Measurements from ENCODE around the gene VPS13C.
"Not testable (repeated sequence)": the region's sequence is repeated elsewhere in the genome, so short reads cannot be mapped to it uniquely, and the experiment has no call there.

The VPS13C gene

DNA sequence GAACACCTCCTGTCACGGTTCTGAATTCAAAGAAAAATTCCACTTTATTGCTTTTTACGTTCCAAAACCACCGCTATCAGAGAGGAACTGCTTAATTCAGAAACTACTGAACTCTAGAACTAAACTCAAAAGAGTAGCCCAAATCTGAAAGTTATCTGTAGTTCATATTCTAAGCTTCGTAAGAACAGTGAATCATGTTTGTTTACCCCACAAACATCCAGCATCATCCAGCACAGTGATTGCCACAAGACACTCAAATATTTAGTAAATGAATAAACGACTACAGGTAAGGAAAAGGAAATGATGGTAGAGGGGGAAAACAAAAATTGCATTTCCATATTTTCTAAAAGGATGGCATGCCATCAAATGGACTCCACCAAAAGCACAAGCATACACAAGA, 32.3 kb downstream of the VPS13C start:
- no peak for DNase-seq

DNA sequence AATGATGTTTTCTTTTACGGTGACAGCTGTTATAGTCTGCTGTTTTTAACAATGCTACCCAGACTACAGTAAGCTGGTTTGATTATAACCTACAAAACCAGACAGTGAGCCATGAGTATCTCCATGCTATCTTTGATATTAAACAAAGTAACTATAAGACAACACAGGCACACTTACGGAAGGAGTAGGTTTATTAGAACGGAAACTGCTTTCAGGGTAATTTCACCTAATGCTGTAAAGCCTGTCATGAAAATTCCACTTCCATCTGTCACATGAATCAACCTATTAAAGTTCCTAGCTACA, 33.0 kb downstream of the VPS13C start:
- no peak for DNase-seq

DNA sequence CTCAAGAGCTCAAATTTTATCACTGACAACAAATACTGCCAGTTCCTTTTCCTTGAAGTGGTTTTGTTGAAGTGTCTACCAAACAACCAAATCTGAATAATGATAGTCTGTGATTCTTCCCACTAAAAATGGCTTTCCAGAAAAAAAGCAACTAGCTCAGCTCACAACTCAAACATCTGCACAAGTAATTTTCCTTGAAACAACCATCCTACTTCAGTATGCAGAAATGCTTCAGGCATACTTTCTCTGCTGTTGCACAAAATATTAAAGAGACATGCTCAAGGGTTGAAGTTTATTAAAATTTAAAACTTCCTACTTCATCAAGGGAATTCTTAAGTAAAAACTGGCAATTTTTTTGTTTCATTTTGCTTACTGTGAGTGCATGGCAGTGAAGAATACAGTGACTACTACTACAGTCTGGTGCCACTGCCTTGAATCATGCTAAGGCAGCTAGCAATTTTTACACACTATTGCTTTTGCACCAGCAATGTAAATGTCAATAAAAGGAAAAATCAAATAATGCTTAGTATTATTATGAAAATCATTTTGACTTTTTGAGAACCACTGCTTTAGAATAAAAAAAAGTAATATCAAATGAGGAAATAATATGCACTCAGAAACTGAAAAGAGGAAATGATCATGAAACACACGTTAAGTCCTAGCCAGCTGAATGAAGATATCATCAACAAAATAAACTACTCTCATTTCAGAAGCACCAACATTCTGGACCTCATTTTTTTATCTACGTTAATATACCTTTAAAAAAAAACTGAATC, 33.6 kb downstream of the VPS13C start:
- no peak for DNase-seq

DNA sequence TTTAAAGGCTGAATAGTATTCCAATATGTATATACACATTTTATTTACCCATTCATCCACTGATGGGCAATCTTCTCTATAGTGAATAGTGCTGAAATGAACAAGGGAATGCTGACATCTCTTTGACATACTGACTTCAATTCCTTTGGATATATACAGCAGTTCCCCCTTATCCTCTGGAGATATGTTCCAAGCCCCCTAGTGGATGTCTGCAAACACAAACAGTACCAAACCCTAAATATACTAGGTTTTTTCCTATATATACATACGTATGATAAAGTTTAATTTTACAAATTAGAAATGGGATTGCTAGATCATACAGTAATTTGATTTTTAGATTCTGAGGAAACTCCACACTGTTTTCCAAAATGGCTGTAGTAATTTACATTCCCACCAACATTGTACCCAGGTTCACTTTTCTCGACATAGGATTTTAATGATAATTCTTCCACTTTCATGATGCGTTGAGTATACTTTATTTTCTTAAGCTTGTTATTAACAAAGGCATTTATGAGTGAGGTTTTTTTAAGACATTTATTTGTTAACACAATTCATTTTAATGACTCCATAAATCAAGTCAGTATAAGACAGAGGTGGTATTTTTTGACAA, 38.2 kb downstream of the VPS13C start:
- no peak for DNase-seq

DNA sequence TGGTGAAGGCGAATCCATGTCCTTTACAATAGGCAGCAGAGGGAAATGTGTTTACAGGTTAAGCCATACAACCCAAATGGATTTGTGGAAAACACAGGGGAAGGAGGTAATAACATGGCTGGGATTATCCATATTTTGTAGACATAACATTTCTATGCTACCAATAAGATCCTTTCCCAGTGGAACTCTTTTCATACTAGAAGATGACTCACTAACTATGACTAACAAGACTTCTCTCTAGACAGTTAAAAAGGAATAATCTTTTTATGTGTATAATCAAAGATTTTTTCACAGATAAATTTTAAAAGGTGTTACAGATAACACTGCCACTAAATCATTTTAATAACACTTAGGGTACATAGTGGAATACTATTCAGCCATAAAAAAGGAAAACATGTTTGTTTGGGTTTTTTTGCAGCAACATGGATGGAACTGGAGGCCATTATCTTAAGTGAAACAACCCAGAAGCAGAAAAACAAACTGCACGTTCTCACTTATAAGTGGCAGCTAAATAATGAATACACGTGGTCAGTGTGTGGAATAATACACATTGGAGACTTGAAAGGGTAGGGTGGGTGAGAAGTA, 39.6 kb downstream of the VPS13C start:
- no peak for DNase-seq

DNA sequence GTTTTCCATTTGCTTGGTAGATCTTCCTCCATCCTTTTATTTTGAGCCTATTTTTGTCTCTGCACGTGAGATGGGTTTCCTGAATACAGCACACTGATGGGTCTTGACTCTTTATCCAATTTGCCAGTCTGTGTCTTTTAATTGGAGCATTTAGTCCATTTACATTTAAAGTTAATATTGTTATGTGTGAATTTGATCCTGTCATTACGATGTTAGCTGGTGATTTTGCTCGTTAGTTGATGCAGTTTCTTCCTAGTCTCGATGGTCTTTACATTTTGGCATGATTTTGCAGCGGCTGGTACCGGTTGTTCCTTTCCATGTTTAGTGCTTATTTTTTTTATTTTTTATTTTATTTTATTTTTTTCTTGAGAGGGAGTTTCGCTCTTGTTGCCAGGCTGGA, 54.9 kb downstream of the VPS13C start:
- not testable (repeated sequence) for DNase-seq

DNA sequence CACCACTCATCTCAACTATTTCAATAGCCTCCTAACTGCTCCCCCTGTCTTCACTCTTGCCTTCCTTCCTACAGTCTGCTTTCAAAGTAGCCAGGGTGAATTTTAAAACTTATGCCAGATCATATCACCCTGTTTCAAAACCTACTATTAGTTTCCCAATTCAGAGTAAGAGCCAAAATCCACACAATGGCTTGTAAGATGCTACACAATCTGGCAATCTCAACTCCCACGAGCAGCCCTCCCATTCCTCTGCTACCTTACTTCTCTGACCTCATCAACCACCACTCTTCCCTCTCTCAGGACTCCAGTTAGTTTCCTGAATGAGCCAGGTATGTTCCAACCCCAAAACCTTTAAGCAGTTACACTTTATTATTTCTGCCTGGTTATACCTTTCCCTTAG, 62.5 kb downstream of the VPS13C start:
- DNase-seq, result no peak

DNA sequence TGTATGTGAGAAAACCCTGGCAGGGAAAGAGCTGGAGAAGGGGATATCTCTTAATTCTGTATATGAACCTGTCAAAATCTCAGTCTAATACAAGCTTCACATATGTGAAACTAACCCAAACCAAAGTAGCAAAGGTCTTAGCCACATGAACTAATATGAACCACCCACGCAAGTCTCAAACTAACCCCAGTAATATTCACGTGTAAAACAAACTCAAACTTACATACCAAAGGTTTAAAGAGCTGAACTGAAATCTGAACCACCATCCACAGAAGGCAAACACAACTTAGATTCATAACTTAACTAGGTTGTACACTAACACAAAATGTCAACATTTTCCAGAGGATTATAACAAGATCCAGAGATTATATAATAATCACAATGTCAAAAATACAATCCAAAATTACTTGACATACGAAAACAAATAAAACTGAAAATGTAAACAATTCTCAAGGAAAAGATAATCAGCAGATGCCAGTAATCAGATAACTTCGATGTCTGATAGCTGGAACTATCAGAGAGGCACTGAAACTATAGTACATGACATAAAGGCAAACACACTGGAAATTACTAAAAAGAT, 64.1 kb downstream of the VPS13C start:
- no peak for DNase-seq

DNA sequence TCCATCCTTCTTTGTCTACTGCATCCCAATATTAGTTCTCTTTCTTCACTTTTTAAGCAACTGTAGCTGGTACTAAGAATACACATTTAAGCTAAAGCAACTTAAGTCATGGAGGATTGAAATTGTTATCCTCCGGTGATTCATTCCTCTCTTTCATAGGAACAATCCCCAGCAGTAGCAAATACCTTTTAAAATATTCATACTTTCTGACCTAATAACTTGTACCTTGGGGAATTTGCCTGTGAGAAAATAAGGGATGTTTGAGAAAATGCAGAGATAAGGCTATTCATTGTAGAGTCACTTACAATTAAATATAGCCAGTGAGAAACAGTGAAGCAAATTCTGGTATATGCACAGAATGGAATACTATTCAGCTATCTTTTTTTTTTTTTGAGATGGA, 66.0 kb downstream of the VPS13C start:
- DNase-seq, result no peak

DNA sequence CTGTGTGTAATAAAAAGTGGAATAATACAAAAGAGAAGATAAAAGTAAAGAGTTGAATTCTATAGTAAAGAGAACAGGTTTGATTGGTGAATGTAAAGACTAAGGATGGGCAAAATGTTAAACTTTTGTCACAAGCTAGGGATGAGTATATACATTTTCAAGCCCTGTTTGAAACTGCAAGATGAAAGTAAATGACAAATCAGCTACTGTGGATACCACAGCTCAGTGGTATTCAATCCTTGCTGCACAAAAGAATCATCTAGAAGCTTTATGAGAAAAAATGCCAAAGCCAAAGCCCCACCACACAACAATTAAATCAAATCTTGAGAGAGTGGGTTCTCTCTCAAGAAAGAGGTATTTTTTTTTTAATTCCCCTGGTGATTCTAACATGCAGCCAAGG, 67.7 kb downstream of the VPS13C start:
- no peak for DNase-seq

DNA sequence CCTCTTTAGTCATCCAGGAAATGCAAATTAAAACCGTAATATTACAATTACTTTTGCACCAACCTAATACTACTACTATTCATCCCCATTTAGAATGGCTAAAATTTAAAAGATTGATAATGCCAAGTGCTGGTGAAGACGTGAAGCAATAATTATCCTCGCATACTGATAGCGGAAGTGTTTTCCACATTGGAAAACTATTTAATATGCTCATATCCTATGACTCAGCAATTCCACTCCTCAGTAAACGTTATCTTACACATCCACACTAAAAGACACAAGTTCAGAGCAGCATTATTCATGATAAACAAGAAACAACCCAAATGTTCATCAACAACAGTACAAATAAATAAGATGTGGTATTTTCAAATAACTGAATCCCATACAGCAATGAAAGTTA, 70.6 kb downstream of the VPS13C start:
- no peak for DNase-seq

DNA sequence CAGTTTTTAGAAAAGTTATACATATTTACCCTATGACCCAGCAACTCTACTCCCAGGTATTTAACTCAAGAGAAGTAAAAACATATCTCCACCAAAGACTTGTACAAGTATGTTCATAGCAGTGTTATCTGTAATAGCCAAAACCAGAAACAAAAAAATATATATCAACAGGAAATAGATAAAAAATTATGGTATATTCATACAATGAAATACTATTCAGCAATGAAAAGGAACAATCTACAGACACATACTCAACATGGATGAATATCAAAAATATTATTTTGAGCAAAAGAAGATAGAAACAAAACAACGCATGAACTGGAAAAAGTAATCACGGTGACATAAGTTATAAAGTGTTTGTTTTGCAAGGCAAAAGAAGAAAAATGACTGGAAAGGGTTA, 72.4 kb downstream of the VPS13C start:
- no peak for DNase-seq

DNA sequence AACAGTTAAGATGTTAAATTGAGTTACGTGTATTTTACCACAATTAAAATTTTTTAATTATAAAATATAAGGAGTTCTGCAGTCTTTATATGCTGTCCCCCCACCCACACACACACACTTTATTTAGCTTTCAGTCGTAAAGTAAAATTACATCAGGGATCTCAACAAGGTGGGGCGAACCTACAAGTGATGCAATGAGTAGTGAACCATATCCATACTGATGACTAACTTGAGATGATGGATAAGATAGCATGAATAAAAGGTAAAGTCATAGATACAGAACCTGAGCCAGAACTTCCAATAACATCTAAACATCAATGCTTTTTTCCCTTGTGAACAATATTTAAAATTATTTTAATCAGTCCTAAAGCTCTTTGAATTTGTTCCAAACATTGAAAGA, 77.2 kb downstream of the VPS13C start:
- DNase-seq, result no peak

DNA sequence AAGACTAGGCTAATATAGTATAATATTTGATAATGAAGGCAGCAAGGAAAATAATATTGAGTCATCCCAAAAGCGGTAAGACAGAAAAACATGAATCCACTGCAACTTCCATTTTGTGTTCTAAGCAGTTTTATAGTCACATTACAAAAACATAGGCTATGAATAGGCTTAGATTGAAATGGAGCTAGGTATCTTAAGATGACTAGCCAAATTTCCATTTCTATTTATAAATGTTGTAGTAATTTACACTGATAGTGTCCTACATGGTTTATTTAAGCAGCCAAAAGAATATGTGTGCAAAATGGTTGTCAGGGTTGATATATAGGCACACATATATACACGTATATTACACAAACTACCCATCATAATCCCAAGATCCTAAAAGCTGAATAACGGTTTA, 82.0 kb downstream of the VPS13C start:
- no peak for DNase-seq

DNA sequence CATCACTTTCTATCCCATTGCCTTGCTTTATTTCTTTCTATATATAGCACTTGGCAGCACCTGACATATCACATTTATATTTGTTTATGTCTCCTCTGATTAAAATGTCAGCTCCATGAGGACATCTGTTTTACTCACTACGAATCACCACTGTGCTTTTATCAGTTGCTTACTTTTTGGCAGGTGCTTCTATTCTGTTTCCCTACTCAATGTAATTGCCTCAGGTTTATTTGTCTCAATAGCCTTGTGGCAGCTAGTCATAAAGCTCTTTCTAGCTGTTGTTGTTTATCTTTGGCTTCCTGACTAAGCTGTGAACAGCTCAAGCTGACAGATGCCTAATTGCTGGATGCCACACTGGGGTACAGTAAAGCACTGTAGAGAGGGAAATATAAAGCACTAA, 85.5 kb downstream of the VPS13C start:
- DNase-seq, result no peak

DNA sequence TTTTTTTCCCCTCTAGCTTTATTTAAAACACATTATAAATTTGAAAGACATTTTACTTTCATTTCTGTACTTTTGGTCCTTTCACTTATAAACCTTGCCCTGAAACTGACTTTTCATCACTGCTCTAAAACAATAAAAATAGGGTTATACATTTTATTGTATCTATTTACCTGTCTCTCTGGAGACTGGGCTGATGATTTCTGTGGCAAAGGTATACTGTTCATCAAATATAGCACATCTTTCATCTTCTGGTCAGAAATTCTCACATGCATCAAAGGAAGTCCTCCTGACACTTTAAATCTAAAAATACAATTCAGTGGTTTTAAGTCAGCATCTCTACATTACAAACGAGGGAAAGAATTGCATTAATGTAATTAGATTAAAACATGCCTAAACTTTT, 86.1 kb downstream of the VPS13C start:
- DNase-seq, result peak; percentile 2

DNA sequence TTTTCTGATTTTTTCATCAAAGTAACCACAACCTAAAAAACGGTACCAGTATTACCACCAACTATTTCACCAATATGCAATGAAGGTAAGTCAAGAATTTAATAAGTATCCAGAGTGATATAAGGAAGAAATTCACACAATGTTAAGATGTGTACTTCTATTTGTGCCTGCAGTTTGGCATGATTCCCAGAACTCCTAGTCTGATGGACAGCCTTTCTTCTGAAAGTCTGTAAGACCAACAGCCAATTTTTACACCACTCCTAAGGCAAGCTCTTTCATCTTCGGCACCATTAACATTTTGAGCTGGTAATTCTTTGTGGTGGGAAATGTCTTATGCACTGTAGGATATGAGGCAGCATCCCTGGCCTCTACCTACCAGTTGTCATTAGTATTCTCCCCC, 108.3 kb downstream of the VPS13C start:
- DNase-seq, result no peak

DNA sequence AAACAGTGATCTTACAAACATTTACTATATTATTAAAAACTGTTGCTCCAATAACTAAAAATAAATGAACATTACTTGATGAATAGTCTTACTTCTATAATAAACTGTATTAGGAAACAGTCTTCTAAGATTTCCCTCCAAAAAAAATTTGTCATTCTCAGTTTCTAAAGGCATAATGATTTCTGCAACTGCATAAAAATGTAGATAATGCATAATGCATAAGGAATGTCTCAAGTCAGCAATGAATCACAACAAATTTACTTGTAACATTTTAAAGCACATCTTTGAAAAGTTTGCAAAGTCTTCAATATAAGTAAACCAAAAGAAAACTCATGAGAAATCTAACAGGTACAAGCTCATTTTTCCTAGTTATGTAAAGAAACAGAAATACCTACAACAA, 113.5 kb downstream of the VPS13C start:
- DNase-seq, result no peak

DNA sequence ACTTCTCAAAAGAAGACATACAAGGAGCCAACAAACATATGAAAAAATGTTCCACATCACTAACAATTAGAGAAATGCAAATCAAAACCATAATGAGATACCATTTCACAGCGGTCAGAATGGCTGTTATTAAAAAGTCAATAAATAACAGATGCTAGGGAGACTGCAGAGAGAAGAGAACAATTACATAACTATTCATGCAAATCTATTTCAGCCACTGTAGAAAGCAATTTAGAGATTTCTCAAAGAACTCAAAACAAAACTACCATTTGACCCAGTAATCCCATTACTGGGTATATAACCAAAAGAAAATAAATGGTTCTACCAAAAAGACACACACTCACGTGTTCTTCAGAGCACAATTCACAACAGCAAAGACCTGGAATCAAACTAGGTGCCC, 116.3 kb downstream of the VPS13C start:
- no peak for DNase-seq

DNA sequence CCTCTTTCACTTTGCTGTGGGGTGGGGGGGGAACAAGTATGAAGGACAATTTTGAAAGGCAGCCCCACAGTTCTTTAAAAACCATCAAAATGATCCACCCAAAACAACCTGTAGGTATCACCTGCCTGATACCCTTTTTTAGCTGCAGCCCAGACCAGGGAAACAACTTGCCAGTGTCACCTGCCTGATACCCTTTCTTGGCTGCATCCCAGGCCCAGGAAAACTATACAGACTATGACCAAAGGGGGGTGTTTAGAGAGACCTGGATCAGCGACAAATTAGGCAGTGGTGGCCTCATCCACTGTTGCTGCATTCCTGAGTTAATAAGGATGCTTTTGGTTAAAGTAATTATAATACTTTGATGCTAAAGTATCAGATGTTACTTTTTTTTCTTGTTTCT, 122.0 kb downstream of the VPS13C start:
- DNase-seq, result no peak

DNA sequence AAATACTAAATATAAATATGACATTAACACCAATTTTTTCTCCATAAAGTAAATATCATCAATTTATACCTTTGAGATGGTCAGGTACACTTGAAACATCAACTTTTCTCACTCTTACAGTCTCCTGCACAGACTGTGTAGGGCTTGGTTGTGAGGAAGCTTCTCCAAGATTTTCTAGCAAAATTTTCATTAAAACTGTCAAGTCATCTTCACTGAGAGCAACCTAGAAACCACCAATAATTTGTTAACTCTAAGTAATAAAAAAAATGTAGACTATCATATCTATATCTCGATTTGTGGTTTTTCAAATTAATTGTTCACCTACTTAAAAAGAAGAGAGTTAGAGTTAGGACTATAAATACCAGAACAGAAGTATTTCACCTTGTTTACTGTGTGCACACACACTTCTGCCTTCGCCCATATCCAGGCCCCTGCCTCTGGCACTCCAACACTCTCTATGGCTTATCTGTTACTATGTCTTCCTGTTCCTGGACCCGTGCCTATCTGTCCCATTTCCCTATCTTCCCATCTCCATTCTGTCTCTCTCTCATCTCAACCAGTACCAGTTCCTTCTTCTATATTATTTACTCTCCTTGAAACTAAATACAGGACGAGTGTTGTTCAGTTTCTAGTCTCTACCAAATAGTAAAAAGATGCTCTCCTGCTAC, 123.6 kb downstream of the VPS13C start:
- DNase-seq, result no peak

DNA sequence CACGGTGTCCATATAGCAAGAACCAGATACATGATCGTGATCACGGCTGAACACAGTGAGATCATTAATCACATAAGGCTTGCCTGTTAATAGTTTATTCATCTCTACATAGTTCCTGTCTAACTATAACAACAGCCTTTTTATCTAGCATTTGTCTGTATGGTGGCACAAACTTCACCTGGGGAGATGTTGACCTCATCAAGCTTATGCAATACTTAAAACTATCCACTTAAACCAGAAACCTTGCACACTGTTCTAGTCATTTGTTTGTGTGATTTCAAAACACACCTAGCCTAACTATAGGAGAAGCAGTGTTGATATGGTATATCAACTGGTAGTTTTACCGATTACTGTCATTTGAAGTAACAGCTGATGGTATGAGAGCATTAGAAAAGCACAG, 124.8 kb downstream of the VPS13C start:
- no peak for DNase-seq

DNA sequence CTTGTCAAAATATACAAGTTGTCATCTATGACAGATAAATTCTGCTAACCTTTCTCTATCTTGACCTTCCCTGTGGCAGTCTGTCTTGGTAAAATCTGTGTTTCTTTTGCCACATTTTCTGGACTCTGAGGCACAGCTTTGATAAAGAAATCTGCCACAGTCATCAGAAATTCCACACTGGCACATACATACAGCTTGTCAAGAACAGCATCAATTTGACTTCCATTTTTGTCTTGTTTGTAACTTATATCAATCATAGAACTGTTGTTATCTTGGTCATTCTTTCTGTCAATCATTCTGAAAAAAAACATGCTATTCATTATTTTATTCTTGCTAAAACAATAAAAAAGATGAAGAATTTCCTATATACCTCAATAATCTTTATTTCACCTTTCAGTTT, 130.8 kb downstream of the VPS13C start:
- DNase-seq, result no peak

DNA sequence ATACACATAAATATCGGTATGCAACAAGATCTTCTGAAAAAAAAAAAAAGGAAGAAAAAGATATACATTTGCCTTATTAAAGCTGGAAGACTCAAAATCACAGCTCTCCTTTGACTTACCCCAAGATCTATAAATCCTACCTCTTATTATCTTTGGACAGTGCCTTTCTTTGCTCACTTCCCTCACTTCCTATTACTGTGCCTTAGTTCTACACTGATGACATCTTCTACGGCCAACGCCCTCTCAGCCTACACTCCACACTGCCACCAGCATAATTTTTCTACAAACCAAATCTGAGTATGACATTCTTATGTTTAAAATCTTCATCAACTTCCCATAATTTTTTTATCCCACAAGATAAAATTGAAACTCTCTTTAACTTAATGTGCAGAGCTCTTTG, 137.1 kb downstream of the VPS13C start:
- no peak for DNase-seq
